ENCODE data around the gene GABPB1.

The GABPB1 gene

GRCh38 chr15:50302581-50302980 is 52.4 kb downstream of the GABPB1 start:
- DNase-seq (ENCODE audit: low spot score) = no peak

GRCh38 chr15:50298340-50298739 is 56.7 kb downstream of the GABPB1 start:
- no peak overlapping the region for H3K9ac ChIP-seq (ENCODE audit: low read depth, low read length, poor library complexity)
- no peak overlapping the region for H2BK15ac ChIP-seq (ENCODE audit: low read length)
- H2BK5ac ChIP-seq (ENCODE audit: low read length) = no peak overlapping the region
- no peaks in the 10 kb centered on the region for H3K27me3 ChIP-seq (ENCODE audit: control insufficient read depth in 3 of 3, insufficient read depth in 3 of 3, low read depth in 1 of 3, low read length in 3 of 3)
- no peak overlapping the region for H3K23ac ChIP-seq (ENCODE audit: low read depth, low read length, poor library complexity)
- no peak overlapping the region for H3K4me3 ChIP-seq (ENCODE audit: low read length in 2 of 2)
- H3K4me2 ChIP-seq (ENCODE audit: insufficient read depth, low read length, poor library complexity, severe bottlenecking) = no peak overlapping the region
- no peaks in the 10 kb centered on the region for H3K4me1 ChIP-seq (ENCODE audit: control insufficient read depth in 2 of 2, insufficient read depth in 1 of 2, low read depth in 1 of 2, low read length in 2 of 2)
- no CpG with 5 or more reads among the region's 2 CpGs for WGBS, 2 donors (ENCODE audit: extremely low coverage in 2 of 2, insufficient read length in 2 of 2, insufficient replicate concordance in 1 of 2)
- H2AK5ac ChIP-seq (ENCODE audit: low read depth, low read length) = no peak overlapping the region
- no peak overlapping the region for H3K14ac ChIP-seq (ENCODE audit: low read length)
- H2BK12ac ChIP-seq (ENCODE audit: low read length) = no peak overlapping the region
- no peak overlapping the region for H2BK120ac ChIP-seq (ENCODE audit: low read depth, low read length)
- no peak for DNase-seq (ENCODE audit: low spot score)
- H4K8ac ChIP-seq (ENCODE audit: low read depth, low read length) = no peak overlapping the region
- no peak overlapping the region for H3K27ac ChIP-seq (replicated peaks; ENCODE audit: low read length)
- H3K36me3 ChIP-seq (replicated peaks in 1 of 2; ENCODE audit: control insufficient read depth in 2 of 2, insufficient read depth in 2 of 2, low read length in 2 of 2) = peaks cover 6 to 82% of the 10 kb centered on the region in 2 donors
- no peaks in the 10 kb centered on the region for H3K79me1 ChIP-seq (ENCODE audit: low read depth, low read length)
- H4K91ac ChIP-seq (ENCODE audit: low read depth, low read length, poor library complexity) = no peak overlapping the region
- H3K9me3 ChIP-seq (replicated peaks in 1 of 2; ENCODE audit: control insufficient read depth in 2 of 2, insufficient read depth in 1 of 2, low read depth in 1 of 2, low read length in 2 of 2) = no peaks in the 10 kb centered on the region
- no peak overlapping the region for H3K18ac ChIP-seq (ENCODE audit: low read length)
- no peak overlapping the region for H3K4ac ChIP-seq (ENCODE audit: low read length)
- H2AFZ ChIP-seq (ENCODE audit: low read length) = no peak overlapping the region

More at GRCh38 chr15:50302581-50302980, 52.4 kb downstream of the GABPB1 start:
- Histone ChIP-seq H2BK15ac (ENCODE audit: low read length) (no peak overlapping the region), H3K27me3 (ENCODE audit: control insufficient read depth in 3 of 3, insufficient read depth in 3 of 3, low read depth in 1 of 3, low read length in 3 of 3) (no peaks in the 10 kb centered on the region), H3K79me1 (ENCODE audit: low read depth, low read length) (no peaks in the 10 kb centered on the region), H3K23ac (ENCODE audit: low read depth, low read length, poor library complexity) (no peak overlapping the region), H2AK5ac (ENCODE audit: low read depth, low read length) (no peak overlapping the region), H3K14ac (ENCODE audit: low read length) (no peak overlapping the region), H3K4ac (ENCODE audit: low read length) (no peak overlapping the region), H3K4me1 (ENCODE audit: control insufficient read depth in 2 of 2, insufficient read depth in 1 of 2, low read depth in 1 of 2, low read length in 2 of 2) (no peaks in the 10 kb centered on the region), H3K4me2 (ENCODE audit: insufficient read depth, low read length, poor library complexity, severe bottlenecking) (no peak overlapping the region), H3K27ac (replicated peaks; ENCODE audit: low read length) (no peak overlapping the region), H3K18ac (ENCODE audit: low read length) (no peak overlapping the region), H4K91ac (ENCODE audit: low read depth, low read length, poor library complexity) (no peak overlapping the region), H3K4me3 (ENCODE audit: low read length in 2 of 2) (no peak overlapping the region), H3K9me3 (replicated peaks in 1 of 2; ENCODE audit: control insufficient read depth in 2 of 2, insufficient read depth in 1 of 2, low read depth in 1 of 2, low read length in 2 of 2) (peaks cover 0 to 10% of the 10 kb centered on the region in 2 donors), H2BK12ac (ENCODE audit: low read length) (no peak overlapping the region), H4K8ac (ENCODE audit: low read depth, low read length) (no peak overlapping the region), H2BK120ac (ENCODE audit: low read depth, low read length) (no peak overlapping the region), H2AFZ (ENCODE audit: low read length) (no peak overlapping the region), H3K36me3 (replicated peaks in 1 of 2; ENCODE audit: control insufficient read depth in 2 of 2, insufficient read depth in 2 of 2, low read length in 2 of 2) (peaks cover 7 to 88% of the 10 kb centered on the region in 2 donors), H3K9ac (ENCODE audit: low read depth, low read length, poor library complexity) (no peak overlapping the region), H2BK5ac (ENCODE audit: low read length) (no peak overlapping the region)
- no CpG with 5 or more reads among the region's 1 CpG for WGBS, 2 donors (ENCODE audit: extremely low coverage in 2 of 2, insufficient read length in 2 of 2, insufficient replicate concordance in 1 of 2)

GRCh38 chr15:50295966-50296365 is 59.0 kb downstream of the GABPB1 start:
- H3K9ac ChIP-seq (ENCODE audit: low read depth, low read length, poor library complexity) = no peak overlapping the region
- no peak overlapping the region for H2BK5ac ChIP-seq (ENCODE audit: low read length)
- no peaks in the 10 kb centered on the region for H3K27me3 ChIP-seq (ENCODE audit: control insufficient read depth in 3 of 3, insufficient read depth in 3 of 3, low read depth in 1 of 3, low read length in 3 of 3)
- no peak overlapping the region for H4K8ac ChIP-seq (ENCODE audit: low read depth, low read length)
- no CpG with 5 or more reads among the region's 1 CpG for WGBS, 2 donors (ENCODE audit: extremely low coverage in 2 of 2, insufficient read length in 2 of 2, insufficient replicate concordance in 1 of 2)
- DNase-seq (ENCODE audit: low spot score) = no peak
- H3K4me1 ChIP-seq (ENCODE audit: control insufficient read depth in 2 of 2, insufficient read depth in 1 of 2, low read depth in 1 of 2, low read length in 2 of 2) = no peaks in the 10 kb centered on the region
- H2BK120ac ChIP-seq (ENCODE audit: low read depth, low read length) = no peak overlapping the region
- no peak overlapping the region for H2AK5ac ChIP-seq (ENCODE audit: low read depth, low read length)
- H3K4ac ChIP-seq (ENCODE audit: low read length) = no peak overlapping the region
- no peak overlapping the region for H3K14ac ChIP-seq (ENCODE audit: low read length)
- H3K9me3 ChIP-seq (replicated peaks in 1 of 2; ENCODE audit: control insufficient read depth in 2 of 2, insufficient read depth in 1 of 2, low read depth in 1 of 2, low read length in 2 of 2) = no peaks in the 10 kb centered on the region
- H3K27ac ChIP-seq (replicated peaks; ENCODE audit: low read length) = no peak overlapping the region
- peaks cover 5 to 71% of the 10 kb centered on the region in 2 donors for H3K36me3 ChIP-seq (replicated peaks in 1 of 2; ENCODE audit: control insufficient read depth in 2 of 2, insufficient read depth in 2 of 2, low read length in 2 of 2)
- H3K79me1 ChIP-seq (ENCODE audit: low read depth, low read length) = no peaks in the 10 kb centered on the region
- no peak overlapping the region for H2BK12ac ChIP-seq (ENCODE audit: low read length)
- no peak overlapping the region for H2BK15ac ChIP-seq (ENCODE audit: low read length)
- no peak overlapping the region for H3K4me3 ChIP-seq (ENCODE audit: low read length in 2 of 2)
- no peak overlapping the region for H3K23ac ChIP-seq (ENCODE audit: low read depth, low read length, poor library complexity)
- H2AFZ ChIP-seq (ENCODE audit: low read length) = no peak overlapping the region
- H3K18ac ChIP-seq (ENCODE audit: low read length) = no peak overlapping the region
- no peak overlapping the region for H4K91ac ChIP-seq (ENCODE audit: low read depth, low read length, poor library complexity)
- H3K4me2 ChIP-seq (ENCODE audit: insufficient read depth, low read length, poor library complexity, severe bottlenecking) = no peak overlapping the region

DNA sequence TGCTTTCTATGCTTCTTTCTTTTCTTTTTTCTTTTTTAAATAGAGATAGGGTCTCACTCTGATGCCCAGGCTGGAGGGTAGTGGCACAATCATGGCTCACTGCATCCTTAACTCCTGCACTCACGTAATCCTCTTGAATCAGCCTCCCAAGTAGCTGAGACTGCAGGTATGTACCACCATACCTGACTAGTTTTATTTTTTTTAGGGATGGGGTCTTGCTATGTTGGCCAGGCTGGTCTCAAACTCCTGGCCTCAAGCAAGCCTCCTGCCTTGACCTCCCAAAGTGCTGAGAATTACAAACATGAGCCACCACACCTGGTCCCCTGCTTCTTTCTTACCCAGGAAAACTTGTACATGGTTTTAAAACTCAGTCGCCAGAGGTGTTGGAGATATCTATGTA is 65.2 kb downstream of the GABPB1 start:
- H3K4ac ChIP-seq (ENCODE audit: low read length) = no peak overlapping the region
- no peak overlapping the region for H3K4me3 ChIP-seq (ENCODE audit: low read length in 2 of 2)
- no peak overlapping the region for H2AFZ ChIP-seq (ENCODE audit: low read length)
- H3K4me1 ChIP-seq (ENCODE audit: control insufficient read depth in 2 of 2, insufficient read depth in 1 of 2, low read depth in 1 of 2, low read length in 2 of 2) = no peaks in the 10 kb centered on the region
- H3K18ac ChIP-seq (ENCODE audit: low read length) = no peak overlapping the region
- H2BK5ac ChIP-seq (ENCODE audit: low read length) = no peak overlapping the region
- H2BK120ac ChIP-seq (ENCODE audit: low read depth, low read length) = no peak overlapping the region
- H3K14ac ChIP-seq (ENCODE audit: low read length) = no peak overlapping the region
- no peaks in the 10 kb centered on the region for H3K27me3 ChIP-seq (ENCODE audit: control insufficient read depth in 3 of 3, insufficient read depth in 3 of 3, low read depth in 1 of 3, low read length in 3 of 3)
- H2AK5ac ChIP-seq (ENCODE audit: low read depth, low read length) = no peak overlapping the region
- H3K9me3 ChIP-seq (replicated peaks in 1 of 2; ENCODE audit: control insufficient read depth in 2 of 2, insufficient read depth in 1 of 2, low read depth in 1 of 2, low read length in 2 of 2) = no peaks in the 10 kb centered on the region
- no peak overlapping the region for H3K23ac ChIP-seq (ENCODE audit: low read depth, low read length, poor library complexity)
- no peak for DNase-seq (ENCODE audit: low spot score)
- H3K27ac ChIP-seq (replicated peaks; ENCODE audit: low read length) = no peak overlapping the region
- H2BK12ac ChIP-seq (ENCODE audit: low read length) = no peak overlapping the region
- no peak overlapping the region for H4K91ac ChIP-seq (ENCODE audit: low read depth, low read length, poor library complexity)
- no peak overlapping the region for H3K9ac ChIP-seq (ENCODE audit: low read depth, low read length, poor library complexity)
- H3K79me1 ChIP-seq (ENCODE audit: low read depth, low read length) = no peaks in the 10 kb centered on the region
- no peak overlapping the region for H2BK15ac ChIP-seq (ENCODE audit: low read length)
- H3K4me2 ChIP-seq (ENCODE audit: insufficient read depth, low read length, poor library complexity, severe bottlenecking) = no peak overlapping the region
- H4K8ac ChIP-seq (ENCODE audit: low read depth, low read length) = no peak overlapping the region
- H3K36me3 ChIP-seq (replicated peaks in 1 of 2; ENCODE audit: control insufficient read depth in 2 of 2, insufficient read depth in 2 of 2, low read length in 2 of 2) = peaks cover 5 to 70% of the 10 kb centered on the region in 2 donors
- no CpG with 5 or more reads among the region's 2 CpGs for WGBS, 2 donors (ENCODE audit: extremely low coverage in 2 of 2, insufficient read length in 2 of 2, insufficient replicate concordance in 1 of 2)

All from neuronal stem cell (in vitro differentiated cells).